HepG2 (cell line): Measurements from ENCODE around the gene MIA2. TPM values are rescaled to one million over a fixed set of nuclear protein-coding genes. Genes with fewer than 3 reads are reported as not detected.
A peak's percentile ranks its signal among the peaks of the same experiment; 100 is the strongest.

Experiments used
- ARID5B ChIP-seq: IDR thresholded peaks from 2 replicates; pipeline ENCODE4 v1.4.0; 2020; ENCODE audit warnings: mild to moderate bottlenecking, missing genetic modification reagents
- BCL3 ChIP-seq: sonication (generic); formaldehyde crosslinking; IDR thresholded peaks from 2 replicates; pipeline ENCODE4 v1.5.1; 2020; ENCODE audit warnings: mild to moderate bottlenecking, missing genetic modification reagents, moderate library complexity
- E2F5 ChIP-seq: sonication (generic); formaldehyde crosslinking; conservative IDR thresholded peaks from 2 replicates; pipeline ENCODE4 v1.4.0; 2020; ENCODE audit warnings: missing genetic modification reagents
- IKZF1 ChIP-seq: fragments of 450-650 bp; IDR thresholded peaks from 2 replicates; pipeline ENCODE4 v1.7.1; 2016
- KAT8 ChIP-seq: IDR thresholded peaks from 2 replicates; pipeline ENCODE4 v1.6.1; 2016; ENCODE audit warnings: missing genetic modification reagents, missing compliant biosample characterization
- KLF11 ChIP-seq: IDR thresholded peaks from 2 replicates; pipeline ENCODE4 v1.6.1; 2016; ENCODE audit warnings: missing compliant biosample characterization
- NFYC ChIP-seq: IDR thresholded peaks from 2 replicates; pipeline ENCODE4 v1.6.1; 2016; ENCODE audit warnings: missing genetic modification reagents, missing compliant biosample characterization
- PAX8 ChIP-seq: sonication (generic); formaldehyde crosslinking; IDR thresholded peaks from 2 replicates; pipeline ENCODE4 v1.8.0; 2022; ENCODE audit warnings: mild to moderate bottlenecking, missing genetic modification reagents, borderline replicate concordance
- PHF5A ChIP-seq: IDR thresholded peaks from one replicate; pipeline ENCODE4 v1.6.1; 2018; ENCODE audit warnings: low read depth, missing genetic modification reagents; ENCODE audit not compliant: unreplicated experiment
- REL ChIP-seq: sonication (generic); formaldehyde crosslinking; conservative IDR thresholded peaks from 2 replicates; pipeline ENCODE4 v1.8.0; 2022; ENCODE audit warnings: mild to moderate bottlenecking, missing genetic modification reagents, moderate library complexity
- SP5 ChIP-seq: IDR thresholded peaks from 2 replicates; pipeline ENCODE4 v1.6.1; 2016; ENCODE audit warnings: low read depth, borderline replicate concordance
- THAP8 ChIP-seq: sonication (generic); formaldehyde crosslinking; IDR thresholded peaks from 2 replicates; pipeline ENCODE4 v1.5.1; 2020; ENCODE audit warnings: missing genetic modification reagents, mild to moderate bottlenecking, borderline replicate concordance
- TOPORS ChIP-seq: sonication (generic); formaldehyde crosslinking; IDR thresholded peaks from 2 replicates; pipeline ENCODE4 v1.8.0; 2023; ENCODE audit warnings: mild to moderate bottlenecking, missing genetic modification reagents
- ZFP62 ChIP-seq: sonication (generic); formaldehyde crosslinking; IDR thresholded peaks from 2 replicates; pipeline ENCODE4 v1.4.0; 2020; ENCODE audit warnings: missing genetic modification reagents
- ZIK1 ChIP-seq: sonication (generic); formaldehyde crosslinking; IDR thresholded peaks from 2 replicates; pipeline ENCODE4 v1.5.0; 2020; ENCODE audit warnings: mild to moderate bottlenecking, low read depth, missing genetic modification reagents, borderline replicate concordance
- ZNF20 ChIP-seq: sonication (generic); formaldehyde crosslinking; IDR thresholded peaks from 2 replicates; pipeline ENCODE4 v1.4.0; 2020; ENCODE audit warnings: mild to moderate bottlenecking, moderate library complexity, missing genetic modification reagents
- ZNF432 ChIP-seq: sonication (generic); formaldehyde crosslinking; IDR thresholded peaks from 2 replicates; pipeline ENCODE4 v1.5.0; 2020; ENCODE audit warnings: missing genetic modification reagents, mild to moderate bottlenecking, borderline replicate concordance
- ZNF687 ChIP-seq: sonication (generic); formaldehyde crosslinking; IDR thresholded peaks from 2 replicates; pipeline ENCODE4 v1.5.1; 2020; ENCODE audit warnings: mild to moderate bottlenecking, missing genetic modification reagents, moderate library complexity
- ZNF83 ChIP-seq: sonication (generic); formaldehyde crosslinking; IDR thresholded peaks from 2 replicates; pipeline ENCODE4 v1.4.0; 2020; ENCODE audit warnings: missing genetic modification reagents, mild to moderate bottlenecking, borderline replicate concordance
- polyA plus RNA-seq, 8 experiments: library from polyadenylated mRNA; depleted of rRNA in 3 of 8; stranded (reverse) in 7 of 8; unstranded in 1 of 8; fragments of >200 nt; fragmentation: Illumina TruSeq in 4 of 8; extraction: Trizol in 4 of 8; gene quantifications; 2 replicates each; pipeline versions ENCODE4 v1.2.1 to v1.2.3, GENCODE V29; 2011 to 2016; ENCODE audit warnings: low read depth in 4 of 8, missing spikeins in 1 of 8, mixed read lengths in 1 of 8; ENCODE audit not compliant: insufficient read depth in 1 of 8
- total RNA-seq, 5 experiments: library from RNA; depleted of rRNA; stranded (reverse); fragments of >200 nt; fragmentation: Illumina TruSeq; extraction: Trizol; gene quantifications; 2 replicates each; pipeline ENCODE4 v1.2.3, GENCODE V29; 2016; ENCODE audit warnings: low read depth in 1 of 5

The MIA2 gene
- total and polyA plus RNA-seq, 2 of the 13 experiments (the other 11 are each of a cell fraction or from before 2014, with no cell fraction given): 134 to 158 TPM

GRCh38 chr14:39432179-39432618, 198.5 kb downstream of the MIA2 start, which contains the start of gene FBXO33 (continued):
- peak; percentile 15; the same call in 1 of the 2 replicates for TF ChIP-seq REL (CRISPR knock-in tag)
- TF ChIP-seq KAT8 (CRISPR knock-in tag): peak; percentile 66; the same call in 1 of the 2 replicates
- TF ChIP-seq ZFP62: peak; percentile 94; the same call in 1 of the 2 replicates
- no peak for TF ChIP-seq ZNF432 (CRISPR knock-in tag)
- peak; percentile 84 for TF ChIP-seq ZIK1 (CRISPR knock-in tag)
- no peak; the same call in 1 of the 2 replicates for TF ChIP-seq ZNF20 (CRISPR knock-in tag)
- TF ChIP-seq IKZF1: no peak
- TF ChIP-seq ZNF687 (CRISPR knock-in tag): peak; percentile 75; the same call in 1 of the 2 replicates
- peak; percentile 29 for TF ChIP-seq ARID5B (CRISPR knock-in tag)
- peak; percentile 89; the same call in 1 of the 2 replicates for TF ChIP-seq SP5 (CRISPR knock-in tag)
- TF ChIP-seq NFYC: peak; percentile 75
- peak; percentile 80; the same call in 1 of the 2 replicates for TF ChIP-seq BCL3 (CRISPR knock-in tag)
- TF ChIP-seq THAP8 (CRISPR knock-in tag): no peak
- TF ChIP-seq PAX8 (CRISPR knock-in tag): no peak; the same call in 1 of the 2 replicates
- TF ChIP-seq KLF11 (CRISPR knock-in tag): 0 out of 2 replicates have a peak, but pooled peaks have one; percentile 83
- TF ChIP-seq PHF5A (CRISPR knock-in tag): peak; percentile 59
- peak; percentile 68; the same call in 1 of the 2 replicates for TF ChIP-seq E2F5 (CRISPR knock-in tag)
- no peak; the same call in 1 of the 2 replicates for TF ChIP-seq TOPORS (CRISPR knock-in tag)
- TF ChIP-seq ZNF83 (CRISPR knock-in tag): peak; percentile 91; the same call in 1 of the 2 replicates
